Mucosa of rectum (tissue), 2 donors: ENCODE measurements around the gene VEPH1.

Experiments
- H3K27ac ChIP-seq, 2 donors: one replicate each; pipeline ENCODE4 v1.7.0; 2013; ENCODE audit warnings: inconsistent platforms in 2 of 2, low read depth in 2 of 2, low read length in 2 of 2
- H3K27me3 ChIP-seq, 2 donors: one replicate each; pipeline ENCODE4 v1.7.0; 2013; ENCODE audit warnings: low read length in 2 of 2; ENCODE audit not compliant: control insufficient read depth in 2 of 2, insufficient read depth in 2 of 2
- H3K36me3 ChIP-seq, 2 donors: one replicate each; pipeline ENCODE4 v1.7.0; 2013; ENCODE audit warnings: low read length in 2 of 2; ENCODE audit not compliant: control insufficient read depth in 2 of 2, insufficient read depth in 2 of 2
- H3K4me1 ChIP-seq, 2 donors: one replicate each; pipeline ENCODE4 v1.7.0; 2013; ENCODE audit warnings: low read length in 2 of 2, mild to moderate bottlenecking in 1 of 2; ENCODE audit not compliant: control insufficient read depth in 2 of 2, insufficient read depth in 2 of 2
- H3K4me3 ChIP-seq, 2 donors: one replicate each; pipeline ENCODE4 v1.7.0; 2013; ENCODE audit warnings: low read length in 2 of 2
- H3K9ac ChIP-seq, 2 donors: one replicate each; pipeline ENCODE4 v1.7.0; 2013; ENCODE audit warnings: low read length in 2 of 2, low read depth in 1 of 2, mild to moderate bottlenecking in 1 of 2
- H3K9me3 ChIP-seq, 2 donors: one replicate each; pipeline ENCODE4 v1.7.0; 2013; ENCODE audit warnings: low read length in 2 of 2; ENCODE audit not compliant: control insufficient read depth in 2 of 2
- donor health status: healthy.
- donor health status: Normal muscosa, but diverticular disease.

Gene VEPH1

GRCh38 chr3:157280354-157280753 is 222.9 kb downstream of the VEPH1 start:
- Histone ChIP-seq H3K27ac (no peak overlapping the region), H3K36me3 (no peaks in the 10 kb centered on the region), H3K9me3 (no peaks in the 10 kb centered on the region), H3K9ac (no peak overlapping the region), H3K4me1 (no peaks in the 10 kb centered on the region), H3K4me3 (no peak overlapping the region), H3K27me3 (no peaks in the 10 kb centered on the region)

DNA sequence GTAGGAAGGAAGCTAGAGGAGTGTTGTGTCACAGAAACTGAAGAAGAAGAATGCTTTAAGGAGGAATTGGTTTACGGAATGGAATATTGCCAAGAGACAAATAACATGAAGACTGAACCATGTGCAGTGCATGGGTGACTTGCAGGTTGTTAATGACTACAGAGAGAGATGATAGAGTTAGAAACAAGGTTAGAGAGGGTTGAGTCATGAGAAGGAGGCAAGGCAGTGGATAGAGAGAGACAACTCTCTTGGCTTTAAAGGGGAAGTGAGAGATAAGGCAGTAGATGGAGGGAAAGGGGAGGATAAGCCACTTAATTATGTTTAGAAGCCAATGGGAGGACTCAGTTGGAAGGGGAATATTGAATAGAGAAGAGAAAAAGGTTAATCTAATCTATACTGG is 224.0 kb downstream of the VEPH1 start:
- no peak overlapping the region for H3K27ac ChIP-seq
- no peak overlapping the region for H3K4me3 ChIP-seq
- no peaks in the 10 kb centered on the region for H3K9me3 ChIP-seq
- H3K4me1 ChIP-seq: no peaks in the 10 kb centered on the region
- H3K9ac ChIP-seq: no peak overlapping the region
- no peaks in the 10 kb centered on the region for H3K27me3 ChIP-seq
- H3K36me3 ChIP-seq: no peaks in the 10 kb centered on the region

DNA sequence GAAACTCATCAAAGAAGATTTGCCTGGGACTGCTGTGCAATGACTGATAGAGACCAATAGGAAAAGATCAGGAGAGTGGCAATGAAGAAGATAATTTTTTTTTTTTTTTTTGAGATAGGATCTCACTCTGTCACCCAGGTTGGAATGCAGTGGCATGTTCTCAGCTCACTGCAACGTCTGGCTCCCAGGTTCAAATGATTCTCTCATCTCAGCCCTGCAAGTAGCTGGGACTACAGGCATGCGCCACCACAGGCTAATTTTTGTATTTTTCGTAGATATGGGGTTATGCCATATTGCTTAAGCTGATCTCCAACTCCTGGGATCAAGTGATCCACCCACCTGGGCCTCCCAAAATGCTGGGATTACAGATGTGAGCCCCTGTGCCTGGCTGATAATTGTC is 226.4 kb downstream of the VEPH1 start:
- Histone ChIP-seq H3K27me3 (no peaks in the 10 kb centered on the region), H3K27ac (no peak overlapping the region), H3K36me3 (no peaks in the 10 kb centered on the region), H3K4me3 (no peak overlapping the region), H3K9ac (no peak overlapping the region), H3K9me3 (no peaks in the 10 kb centered on the region), H3K4me1 (no peaks in the 10 kb centered on the region)

- Histone ChIP-seq H3K4me3 (no peak overlapping the region), H3K27ac (no peak overlapping the region), H3K27me3 (no peaks in the 10 kb centered on the region), H3K9me3 (no peaks in the 10 kb centered on the region), H3K36me3 (no peaks in the 10 kb centered on the region), H3K9ac (no peak overlapping the region), H3K4me1 (no peaks in the 10 kb centered on the region)
Measured at GRCh38 chr3:157275832-157276231, 227.4 kb downstream of the VEPH1 start.

- Histone ChIP-seq H3K36me3 (no peaks in the 10 kb centered on the region), H3K4me1 (no peaks in the 10 kb centered on the region), H3K27me3 (no peaks in the 10 kb centered on the region), H3K9ac (no peak overlapping the region), H3K4me3 (no peak overlapping the region), H3K9me3 (no peaks in the 10 kb centered on the region), H3K27ac (no peak overlapping the region)
Measured at GRCh38 chr3:157274644-157275137, 228.5 kb downstream of the VEPH1 start.

- Histone ChIP-seq H3K27me3 (no peaks in the 10 kb centered on the region), H3K4me3 (no peak overlapping the region), H3K9me3 (no peaks in the 10 kb centered on the region), H3K9ac (no peak overlapping the region), H3K36me3 (no peaks in the 10 kb centered on the region), H3K4me1 (no peaks in the 10 kb centered on the region), H3K27ac (no peak overlapping the region)
Measured at GRCh38 chr3:157271283-157271882, 231.8 kb downstream of the VEPH1 start.

DNA sequence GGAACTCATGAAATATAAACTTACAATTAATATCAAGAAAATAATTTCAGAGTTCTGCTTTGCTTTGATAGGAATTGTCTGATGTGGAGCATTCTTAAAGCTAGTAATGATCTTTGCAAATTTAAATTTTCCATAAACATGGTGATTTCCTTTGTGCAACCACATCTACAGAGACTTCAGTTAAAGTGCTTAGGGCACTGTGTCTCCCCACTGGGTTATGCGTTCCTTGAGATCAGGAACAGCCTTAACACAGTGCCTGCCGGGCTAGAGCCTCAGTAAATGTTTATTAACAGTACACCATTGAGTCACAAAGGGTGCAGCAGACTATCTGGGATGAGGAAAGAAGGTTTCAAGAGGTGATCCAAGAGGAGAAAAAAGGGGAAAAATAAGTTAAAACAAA is 235.2 kb downstream of the VEPH1 start:
- Histone ChIP-seq H3K9ac (no peak overlapping the region), H3K9me3 (no peaks in the 10 kb centered on the region), H3K27me3 (no peaks in the 10 kb centered on the region), H3K36me3 (no peaks in the 10 kb centered on the region), H3K4me1 (no peaks in the 10 kb centered on the region), H3K27ac (no peak overlapping the region), H3K4me3 (no peak overlapping the region)

GRCh38 chr3:157265931-157266330 is 237.3 kb downstream of the VEPH1 start:
- Histone ChIP-seq H3K4me3 (no peak overlapping the region), H3K36me3 (no peaks in the 10 kb centered on the region), H3K27ac (no peak overlapping the region), H3K9me3 (no peaks in the 10 kb centered on the region), H3K27me3 (no peaks in the 10 kb centered on the region), H3K9ac (no peak overlapping the region), H3K4me1 (no peaks in the 10 kb centered on the region)

DNA sequence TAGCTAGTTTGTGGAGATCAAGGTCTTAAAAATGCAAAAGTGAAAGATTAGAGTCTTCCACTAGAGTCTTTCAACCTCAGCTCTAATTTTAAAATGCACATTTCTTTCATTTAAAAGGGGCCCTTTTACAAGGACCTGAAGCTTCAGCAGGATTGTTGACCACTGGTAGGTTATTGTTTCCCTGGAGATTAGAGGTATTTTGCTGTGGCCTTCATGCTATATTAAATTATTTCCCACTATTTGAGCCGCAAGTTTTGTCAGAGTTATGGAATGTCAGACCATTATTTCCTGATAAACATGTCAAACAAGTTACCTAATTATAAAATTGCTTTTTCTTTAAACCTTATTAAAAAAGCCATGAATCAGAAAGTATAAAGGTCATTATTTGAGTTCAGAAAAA is 240.2 kb downstream of the VEPH1 start:
- no peak overlapping the region for H3K27ac ChIP-seq
- no peak overlapping the region for H3K4me3 ChIP-seq
- no peaks in the 10 kb centered on the region for H3K27me3 ChIP-seq
- H3K4me1 ChIP-seq: no peaks in the 10 kb centered on the region
- no peaks in the 10 kb centered on the region for H3K36me3 ChIP-seq
- no peak overlapping the region for H3K9ac ChIP-seq
- no peaks in the 10 kb centered on the region for H3K9me3 ChIP-seq

DNA sequence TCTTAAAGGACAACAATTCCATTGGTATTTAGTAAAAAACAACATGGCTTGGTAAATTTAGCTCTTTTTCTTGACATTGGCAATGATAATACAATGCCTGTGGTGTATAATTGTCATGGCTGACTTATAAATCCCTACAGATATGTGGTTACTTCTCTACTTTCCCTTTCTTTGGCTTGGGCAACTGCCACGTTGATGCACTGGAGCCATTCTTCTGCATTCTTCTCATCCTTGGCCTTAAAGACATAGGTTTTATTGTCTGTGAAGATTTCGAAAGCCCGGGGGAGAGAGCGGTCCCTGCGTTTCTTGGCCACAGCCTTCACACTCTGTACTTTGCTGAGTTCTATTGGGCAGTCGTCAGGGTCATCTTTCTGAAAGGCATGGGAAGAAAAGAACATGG is 242.2 kb downstream of the VEPH1 start:
- H3K9ac ChIP-seq: no peak overlapping the region
- H3K4me3 ChIP-seq: no peak overlapping the region
- no peaks in the 10 kb centered on the region for H3K4me1 ChIP-seq
- H3K27ac ChIP-seq: no peak overlapping the region
- no peaks in the 10 kb centered on the region for H3K27me3 ChIP-seq
- no peaks in the 10 kb centered on the region for H3K36me3 ChIP-seq
- H3K9me3 ChIP-seq: no peaks in the 10 kb centered on the region

DNA sequence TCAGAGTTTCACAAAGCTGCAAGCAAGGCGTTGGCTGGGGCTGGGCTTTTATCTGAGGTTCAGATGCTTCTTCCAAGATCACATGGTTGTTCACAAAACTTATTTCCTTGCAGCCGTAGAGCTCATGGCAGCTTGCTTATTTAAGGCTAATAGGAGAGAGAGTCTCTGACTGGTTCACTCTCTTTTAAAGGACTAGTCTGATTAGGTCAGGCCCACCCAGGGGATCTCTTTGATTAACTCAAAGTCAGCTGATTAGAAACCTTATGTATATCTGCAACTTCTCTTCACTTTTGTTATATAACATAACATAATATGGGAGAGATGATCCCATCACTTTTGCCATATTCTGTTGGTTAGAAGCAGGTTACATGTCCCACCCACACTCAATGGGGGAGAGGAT is 243.4 kb downstream of the VEPH1 start:
- no peaks in the 10 kb centered on the region for H3K36me3 ChIP-seq
- H3K27ac ChIP-seq: no peak overlapping the region
- no peak overlapping the region for H3K4me3 ChIP-seq
- H3K27me3 ChIP-seq: no peaks in the 10 kb centered on the region
- H3K4me1 ChIP-seq: no peaks in the 10 kb centered on the region
- H3K9me3 ChIP-seq: no peaks in the 10 kb centered on the region
- H3K9ac ChIP-seq: no peak overlapping the region
